OCI-LY3 (cell line): ENCODE results near the gene ST8SIA1.

Experiments
- EZH2phosphoT487 ChIP-seq: fragments of 200-600 bp; shearing (Covaris generic); IDR thresholded peaks from 2 replicates; pipeline ENCODE4 v1.6.1; 2018; ENCODE audit warnings: antibody characterized with exemption, mixed run types, low read depth
- TF ChIP-seq, protein P1 (sequence below): fragments of 200-600, 300-600 bp; sonication (generic); IDR thresholded peaks from 2 replicates; pipeline ENCODE4 v1.5.1; 2014; ENCODE audit warnings: antibody characterized with exemption, low read length, low read depth

DNA sequence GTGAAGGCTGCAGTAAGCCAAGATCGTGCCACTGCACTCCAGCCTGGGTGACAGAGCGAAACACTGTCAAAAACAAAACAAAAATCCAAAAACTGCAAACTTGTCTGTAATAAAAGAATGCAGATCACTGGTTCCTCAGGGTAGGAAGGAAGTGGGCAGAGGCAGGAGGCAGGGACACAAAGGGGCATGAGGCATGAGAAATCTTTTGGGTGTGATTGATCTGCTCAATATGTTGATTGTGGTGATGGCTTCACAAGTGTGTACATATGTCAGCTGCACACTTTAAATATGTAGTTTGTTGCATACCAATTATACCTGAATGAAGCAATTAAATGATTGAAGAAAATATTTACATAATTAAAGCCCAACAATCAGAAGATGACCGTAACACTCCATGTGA, 170.9 kb downstream of the ST8SIA1 start:
- TF ChIP-seq, protein P1, sequence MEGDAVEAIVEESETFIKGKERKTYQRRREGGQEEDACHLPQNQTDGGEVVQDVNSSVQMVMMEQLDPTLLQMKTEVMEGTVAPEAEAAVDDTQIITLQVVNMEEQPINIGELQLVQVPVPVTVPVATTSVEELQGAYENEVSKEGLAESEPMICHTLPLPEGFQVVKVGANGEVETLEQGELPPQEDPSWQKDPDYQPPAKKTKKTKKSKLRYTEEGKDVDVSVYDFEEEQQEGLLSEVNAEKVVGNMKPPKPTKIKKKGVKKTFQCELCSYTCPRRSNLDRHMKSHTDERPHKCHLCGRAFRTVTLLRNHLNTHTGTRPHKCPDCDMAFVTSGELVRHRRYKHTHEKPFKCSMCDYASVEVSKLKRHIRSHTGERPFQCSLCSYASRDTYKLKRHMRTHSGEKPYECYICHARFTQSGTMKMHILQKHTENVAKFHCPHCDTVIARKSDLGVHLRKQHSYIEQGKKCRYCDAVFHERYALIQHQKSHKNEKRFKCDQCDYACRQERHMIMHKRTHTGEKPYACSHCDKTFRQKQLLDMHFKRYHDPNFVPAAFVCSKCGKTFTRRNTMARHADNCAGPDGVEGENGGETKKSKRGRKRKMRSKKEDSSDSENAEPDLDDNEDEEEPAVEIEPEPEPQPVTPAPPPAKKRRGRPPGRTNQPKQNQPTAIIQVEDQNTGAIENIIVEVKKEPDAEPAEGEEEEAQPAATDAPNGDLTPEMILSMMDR = no peak
- no peak for TF ChIP-seq EZH2phosphoT487
